NCI-H2107 treated with DMSO at 0.1 percent for 48 hours (cell line): Measurements from ENCODE around the gene ST8SIA6.
"Not testable (repeated sequence)": the region's sequence is repeated elsewhere in the genome, so short reads cannot be mapped to it uniquely, and the experiment has no call there.

Experiments used
- DNase-seq: peaks from one replicate; lab custom pipeline; 2025; ENCODE audit not compliant: unreplicated experiment; lab: John Stamatoyannopoulos, UW

ST8SIA6 gene

DNA sequence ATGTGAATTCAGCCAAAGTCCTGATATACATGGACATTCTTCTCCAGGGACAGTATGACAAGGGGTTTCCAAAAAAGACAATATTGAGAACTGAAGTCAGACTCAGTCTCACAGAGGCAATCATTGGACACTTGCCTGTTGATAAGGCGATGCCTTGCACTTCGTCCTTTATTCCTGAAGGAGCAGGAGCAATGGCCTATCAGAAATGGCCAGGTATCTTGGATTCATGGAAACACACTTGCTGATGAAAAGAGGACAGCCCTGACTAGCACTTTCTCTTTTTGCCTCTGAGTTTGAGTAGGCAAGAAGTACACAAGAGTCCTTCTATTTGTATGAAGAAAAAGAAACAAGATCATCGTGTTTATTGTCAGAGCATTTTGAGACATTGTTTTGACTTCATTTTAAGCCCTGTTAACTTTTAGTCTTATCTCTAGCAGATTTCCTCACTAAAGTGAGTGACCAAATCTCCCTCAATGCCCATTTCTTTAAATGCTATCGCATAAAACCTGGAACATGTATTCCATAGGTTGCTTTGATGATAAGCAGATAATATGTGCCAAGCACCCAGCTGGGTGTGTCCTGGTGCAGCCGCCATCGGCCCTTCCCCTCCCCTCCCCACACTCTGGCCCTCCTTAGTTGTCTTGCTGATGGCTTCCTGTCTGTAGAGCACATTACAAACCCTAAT is 26.6 kb downstream of the ST8SIA6 start:
- no peak for DNase-seq

DNA sequence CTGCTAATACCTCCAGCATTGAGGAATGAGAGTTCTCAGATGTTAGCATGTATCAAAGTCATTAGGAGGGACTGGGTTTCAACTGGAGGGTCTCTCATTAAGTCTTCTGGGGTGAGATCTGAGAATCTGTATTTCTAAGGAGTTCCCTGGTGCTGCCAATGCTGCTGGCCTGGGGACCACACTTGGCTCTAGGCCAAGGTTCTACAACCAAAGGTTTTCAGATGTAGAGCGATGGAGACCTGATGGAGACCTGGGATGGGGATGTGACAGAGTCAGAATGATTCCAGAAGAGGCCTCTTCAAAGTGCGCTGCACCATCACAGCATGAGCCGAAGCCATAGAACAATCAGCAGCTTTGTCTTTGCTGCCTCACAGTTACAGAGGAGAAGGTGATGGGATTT is 27.2 kb downstream of the ST8SIA6 start:
- no peak for DNase-seq

DNA sequence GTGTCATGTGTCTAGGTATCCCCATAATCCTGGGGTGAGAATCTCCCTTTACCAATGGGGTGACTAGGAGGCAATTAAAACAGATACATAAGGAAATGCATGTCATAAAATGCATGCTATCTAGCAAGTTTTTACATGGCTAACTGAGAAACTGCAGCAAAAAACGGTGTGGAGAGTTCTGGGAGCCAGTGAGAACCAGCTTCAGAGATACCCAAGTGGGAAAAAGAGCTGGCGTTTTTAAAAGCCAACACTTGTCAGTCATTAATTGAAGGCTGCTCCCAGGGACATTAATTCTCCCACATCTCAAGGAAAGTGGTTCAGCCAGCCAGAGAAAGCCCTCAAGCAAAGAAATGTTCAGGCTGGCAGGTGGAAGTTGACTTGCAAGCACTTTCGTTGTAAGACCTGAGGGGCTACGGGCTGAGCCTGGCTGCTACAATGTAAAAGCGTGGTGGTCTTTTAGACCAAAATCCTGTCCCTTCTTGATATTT is 28.1 kb downstream of the ST8SIA6 start:
- DNase-seq, result no peak

DNA sequence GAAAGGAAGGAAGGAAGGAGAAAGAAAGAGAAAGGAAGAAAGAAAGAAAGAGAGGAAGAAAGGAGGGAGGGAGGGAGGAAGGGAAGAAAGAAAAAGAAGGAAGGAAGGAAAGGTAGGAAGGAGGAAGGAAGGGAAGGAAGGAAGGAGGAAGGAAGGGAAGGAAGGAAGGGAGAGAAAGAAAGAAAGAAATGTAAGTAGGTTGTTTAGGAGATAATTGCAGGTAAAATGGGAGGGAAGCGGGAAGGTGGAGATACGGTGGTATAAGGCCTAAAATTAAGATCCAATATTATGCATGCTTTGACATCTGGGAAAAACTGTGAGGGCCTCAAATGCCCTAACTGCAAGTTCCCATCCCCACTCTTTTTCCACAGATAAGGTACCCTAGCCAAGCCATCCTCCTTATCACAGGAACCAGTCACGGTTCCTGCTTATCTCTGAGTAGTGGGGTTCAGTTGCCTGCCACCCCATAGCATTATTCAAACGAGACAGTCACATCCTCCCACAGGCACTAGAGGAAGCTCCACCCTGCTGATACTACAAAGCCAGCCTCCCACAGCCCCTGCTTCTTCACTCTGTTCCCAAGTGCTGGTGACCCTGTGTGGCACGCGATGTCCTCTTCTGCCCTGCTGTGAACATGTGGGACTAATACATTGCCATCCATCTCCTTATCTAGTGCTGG is 28.7 kb downstream of the ST8SIA6 start:
- DNase-seq, result no peak

DNA sequence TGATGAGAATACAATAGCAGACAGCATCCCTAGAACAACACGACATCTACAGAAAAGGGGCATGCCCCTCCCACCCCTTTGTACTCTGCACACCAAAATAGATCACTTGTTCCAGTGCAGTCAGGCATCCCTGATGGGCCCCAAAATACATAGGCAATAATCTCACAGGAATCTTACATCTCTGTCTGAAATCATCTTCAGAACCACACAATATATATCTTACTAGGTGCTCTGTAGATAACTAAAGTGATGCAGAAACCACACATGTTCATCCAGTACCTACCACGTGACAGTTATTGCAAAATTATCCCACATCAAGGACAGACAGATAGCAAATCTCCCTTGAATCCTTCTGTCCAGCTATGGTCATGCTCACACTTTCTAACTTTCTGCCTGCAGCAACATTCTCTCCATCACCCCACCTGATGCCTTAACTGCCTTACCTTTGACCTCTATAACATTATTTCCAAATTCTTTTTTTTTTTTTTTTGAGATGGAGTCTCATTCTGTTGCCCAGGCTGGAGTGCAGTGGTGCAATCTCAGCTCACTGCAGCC is 30.7 kb downstream of the ST8SIA6 start:
- no peak for DNase-seq

DNA sequence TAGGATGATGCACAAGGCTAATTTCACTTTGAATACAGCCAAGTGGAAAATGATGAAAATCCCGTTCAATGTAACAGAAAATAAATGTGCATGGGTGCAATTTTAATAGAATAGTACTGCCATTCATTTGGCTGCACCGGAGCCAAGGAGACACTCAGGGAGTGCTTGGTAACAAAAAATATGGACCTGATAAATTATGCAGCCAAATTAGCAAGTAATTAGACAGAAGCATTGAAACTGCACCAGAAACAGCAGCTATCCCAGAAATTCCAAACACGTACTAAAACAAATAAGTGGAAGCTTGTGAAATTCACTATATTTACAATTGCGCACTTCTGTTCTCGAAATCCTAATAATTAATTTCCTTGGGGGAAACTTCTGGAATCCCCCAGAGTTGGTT is 31.5 kb downstream of the ST8SIA6 start:
- DNase-seq, result no peak

DNA sequence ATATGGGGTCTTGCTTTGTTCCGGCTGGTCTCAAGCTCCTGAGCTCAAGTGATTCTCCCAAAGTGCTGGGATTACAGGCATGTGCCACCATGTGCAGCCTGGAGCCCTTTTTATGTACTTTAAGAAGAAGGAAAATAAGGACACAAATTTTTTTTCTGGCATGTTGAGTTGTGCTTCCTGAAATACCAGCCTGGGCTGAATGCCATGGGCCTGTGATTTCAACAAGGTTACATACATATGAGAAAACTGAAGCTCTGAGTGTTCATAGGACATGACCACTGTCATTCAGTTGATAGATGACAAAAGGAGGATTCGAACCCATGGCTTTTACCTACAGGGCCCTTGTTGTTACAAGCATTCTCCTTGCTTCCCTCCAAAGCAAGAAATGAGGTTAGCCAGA is 36.1 kb downstream of the ST8SIA6 start:
- no peak for DNase-seq

DNA sequence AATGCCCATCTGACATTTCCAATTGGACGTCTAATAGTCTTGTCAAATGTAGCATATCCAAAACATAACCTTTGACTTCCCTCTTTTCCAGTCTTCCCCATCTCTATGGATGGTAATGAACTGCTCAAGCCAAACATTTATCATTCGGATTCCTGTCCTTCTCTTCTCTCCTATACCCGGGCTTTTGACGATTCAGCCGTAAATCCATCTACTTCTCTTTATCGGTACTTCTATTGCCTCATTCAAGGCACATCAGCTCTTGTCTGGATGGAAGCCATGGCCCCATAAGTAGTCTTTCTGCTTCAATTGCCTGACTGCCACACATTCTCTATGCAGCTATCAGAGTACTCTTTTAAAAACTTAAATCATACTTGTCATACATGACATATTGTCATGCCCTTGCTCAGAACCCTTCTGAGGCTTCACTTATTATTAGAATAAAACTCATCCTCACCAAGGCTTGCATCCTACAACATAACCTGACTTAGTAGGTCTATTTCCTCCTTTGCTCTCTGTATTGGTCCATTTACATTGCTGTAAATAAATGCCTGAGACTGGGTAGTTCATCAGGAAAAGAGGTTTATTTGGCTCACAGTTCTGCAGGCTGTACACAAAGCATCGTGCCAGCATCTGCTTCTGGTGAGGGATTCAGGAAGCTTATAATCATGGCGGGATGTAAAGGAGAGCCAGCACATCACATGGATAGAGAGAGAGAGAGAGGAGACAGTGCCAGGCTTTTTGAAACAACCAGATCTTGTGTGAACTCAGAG is 37.8 kb downstream of the ST8SIA6 start:
- no peak for DNase-seq

DNA sequence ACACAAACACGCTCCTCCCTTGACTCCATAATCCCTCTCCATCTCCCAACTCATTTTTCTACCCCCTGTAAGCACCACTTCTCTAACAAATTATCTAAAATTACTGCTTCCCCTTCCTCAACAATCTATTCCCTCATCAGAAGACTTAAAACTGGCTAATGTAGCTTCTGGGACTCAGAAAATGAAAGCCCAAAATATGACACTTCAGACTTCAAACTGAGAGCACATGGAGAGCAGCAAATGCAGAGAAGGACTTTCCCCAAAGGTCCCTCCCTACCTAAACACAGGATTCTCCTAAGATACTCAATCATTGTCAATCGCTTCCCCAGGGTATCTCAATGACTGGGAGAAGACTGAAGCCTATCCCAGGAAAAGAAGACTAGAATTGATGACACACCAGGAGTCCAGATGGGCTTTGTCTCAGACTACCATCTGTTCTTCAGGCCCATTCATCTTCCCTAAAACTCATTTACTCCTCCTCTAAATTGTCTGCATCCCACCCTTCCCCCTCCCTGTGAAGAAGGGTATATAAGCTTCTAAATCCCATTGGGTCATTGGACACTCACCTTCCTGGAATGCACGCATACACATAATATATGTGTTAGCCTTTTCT is 39.2 kb downstream of the ST8SIA6 start:
- no peak for DNase-seq

DNA sequence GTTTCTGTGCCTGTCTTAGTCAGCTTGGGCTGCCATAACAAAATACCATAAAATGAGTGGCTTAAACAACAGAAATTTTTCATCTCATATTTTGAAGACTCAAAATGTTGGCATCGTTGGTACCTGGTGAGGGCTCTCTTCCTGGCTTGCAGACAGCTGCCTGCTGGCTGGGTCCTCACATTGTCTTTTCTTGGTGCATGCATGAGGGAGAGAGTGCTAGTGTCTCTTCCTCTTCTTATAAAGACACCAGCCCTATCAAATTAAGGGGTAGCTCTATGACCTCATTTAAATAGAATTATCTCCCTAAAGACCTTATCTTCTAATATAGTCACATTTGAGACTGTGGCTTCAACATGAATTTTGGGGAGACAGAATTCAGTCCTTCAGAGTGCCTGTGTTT is 39.9 kb downstream of the ST8SIA6 start:
- DNase-seq, result no peak

DNA sequence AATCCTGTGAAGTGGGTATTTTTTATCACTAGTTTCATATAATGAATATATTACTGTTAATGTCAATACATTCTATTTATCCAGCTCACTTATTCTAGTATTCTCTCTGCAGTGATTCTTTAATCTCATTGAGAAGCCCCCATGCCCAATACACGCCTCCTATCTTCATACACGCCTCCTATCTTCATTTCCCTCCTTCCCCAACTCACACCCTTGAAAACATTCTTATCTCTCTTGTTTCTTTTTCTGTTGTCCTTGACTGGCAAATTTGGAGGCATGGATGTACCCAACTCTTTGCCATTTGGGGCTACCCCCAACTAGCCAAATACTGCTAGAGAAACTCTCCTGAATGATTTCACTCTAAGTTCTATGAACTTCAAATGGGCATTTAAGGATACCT is 40.5 kb downstream of the ST8SIA6 start:
- DNase-seq, result no peak

DNA sequence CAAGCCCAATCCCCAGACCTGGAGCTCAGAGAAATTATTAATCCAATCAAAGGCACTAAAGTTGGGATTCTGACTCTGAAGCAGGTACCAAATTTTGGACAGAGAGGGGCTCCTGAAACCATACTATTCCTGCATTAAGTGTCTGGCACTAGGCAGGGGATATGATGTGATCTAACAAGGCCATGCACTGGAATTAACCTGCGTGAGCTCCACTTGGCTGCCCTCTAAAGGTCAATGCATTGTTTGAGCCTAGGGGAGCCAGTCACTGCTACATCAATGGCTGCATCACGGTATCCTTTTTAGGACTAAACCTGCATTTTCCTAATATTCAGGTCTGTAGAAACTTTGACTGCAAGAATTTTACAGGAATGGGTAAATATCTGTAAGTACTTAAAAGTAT is 42.1 kb downstream of the ST8SIA6 start:
- no peak for DNase-seq

DNA sequence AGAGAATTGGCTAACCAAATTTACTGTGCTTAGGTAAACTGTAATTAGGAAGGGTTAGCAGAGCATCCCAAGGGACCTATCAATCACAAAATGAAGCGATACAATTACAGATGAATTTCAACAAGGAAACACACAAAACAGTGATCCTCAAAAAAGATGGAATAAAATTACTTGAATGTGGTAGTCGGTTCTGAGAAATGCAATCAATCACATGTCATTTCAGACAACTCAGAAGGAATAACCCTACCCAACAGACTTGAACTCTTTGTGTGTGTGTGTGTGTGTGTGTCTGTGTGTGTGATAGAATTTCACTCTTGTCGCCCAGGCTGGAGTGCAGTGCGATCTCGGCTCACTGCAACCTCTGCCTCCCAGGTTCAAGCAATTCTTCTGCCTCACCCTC is 43.5 kb downstream of the ST8SIA6 start:
- DNase-seq, result no peak

DNA sequence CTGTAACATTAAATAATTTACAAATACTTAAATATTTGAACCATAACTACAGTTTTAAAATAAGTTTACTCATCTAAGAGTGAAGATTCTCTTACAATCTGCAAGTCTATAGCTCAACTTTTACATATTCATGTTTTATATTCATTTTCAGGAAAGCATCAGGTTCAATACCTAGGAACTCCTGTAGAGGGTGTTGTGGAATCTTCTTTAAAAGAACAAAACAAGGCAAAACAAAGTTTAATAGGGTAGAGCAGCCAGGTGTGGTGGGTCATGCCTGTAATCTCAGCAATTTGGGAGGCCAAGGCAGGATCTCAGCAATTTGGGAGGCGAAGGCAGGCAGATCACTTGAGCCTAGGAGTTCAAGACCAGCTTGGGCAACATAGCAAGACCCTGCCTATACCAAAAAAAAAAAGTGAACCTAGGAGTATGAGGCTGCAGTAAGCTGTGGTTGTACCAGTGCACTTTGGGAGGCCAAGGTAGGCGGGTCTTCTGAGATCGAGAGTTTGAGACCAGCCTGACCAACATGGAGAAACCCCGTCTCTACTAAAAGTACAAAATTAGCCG is 45.1 kb downstream of the ST8SIA6 start:
- DNase-seq, result no peak

DNA sequence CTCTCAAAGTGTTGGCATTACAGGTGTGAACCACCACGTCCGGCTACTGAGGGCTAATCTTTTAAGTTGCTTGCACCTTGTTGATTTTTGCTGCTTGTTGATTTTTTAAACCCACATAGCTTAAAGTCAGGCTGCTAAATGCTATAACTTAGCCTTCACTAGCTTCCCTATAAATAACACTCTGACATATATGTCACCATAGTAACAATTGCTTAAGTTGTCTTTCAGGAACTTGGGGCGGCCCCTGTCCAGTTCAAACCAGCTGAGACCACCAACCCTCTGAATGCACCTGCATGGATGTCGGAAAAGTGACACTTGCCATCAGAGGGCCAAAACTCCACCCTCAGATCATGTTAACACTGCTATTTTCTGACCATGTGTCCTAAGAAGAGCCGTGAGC is 47.3 kb downstream of the ST8SIA6 start:
- DNase-seq, result no peak

DNA sequence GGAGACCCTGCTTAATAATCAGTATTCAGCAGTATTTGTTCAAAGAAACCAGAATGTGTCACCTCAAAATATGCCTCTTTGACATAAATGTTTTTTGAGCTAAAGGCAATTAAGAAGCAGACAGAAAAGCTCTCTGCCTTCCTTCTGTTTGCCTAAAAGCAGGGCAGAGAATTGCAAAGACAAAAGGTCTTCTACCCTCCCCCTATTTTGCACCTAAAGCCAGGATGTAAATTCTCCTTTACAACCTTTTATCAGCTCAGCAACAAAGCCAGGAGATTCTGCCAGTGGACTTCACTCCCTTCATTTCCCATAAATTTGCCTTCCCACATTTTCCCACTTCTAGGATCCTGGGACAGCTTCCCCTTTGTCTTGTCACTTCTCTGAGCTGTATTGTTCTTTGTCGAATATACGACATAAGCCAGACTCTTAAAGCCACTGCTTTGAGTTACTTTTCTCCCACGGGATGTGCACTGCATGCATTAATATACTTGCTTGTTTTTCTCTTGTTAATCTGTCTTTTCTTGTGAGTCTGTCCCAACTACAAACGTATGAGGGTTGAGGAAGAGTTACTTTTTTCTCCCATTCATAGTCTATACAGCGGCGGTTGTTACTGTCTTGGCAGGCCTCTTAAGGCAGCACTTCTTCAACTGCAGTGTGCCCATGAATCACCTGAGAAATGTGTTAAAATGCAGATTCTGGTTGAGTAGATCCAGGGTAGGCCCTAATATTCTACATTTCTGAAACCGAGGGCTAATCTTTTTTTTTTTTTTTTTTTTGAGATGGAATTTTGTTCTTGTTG is 48.2 kb downstream of the ST8SIA6 start:
- DNase-seq, result no peak

DNA sequence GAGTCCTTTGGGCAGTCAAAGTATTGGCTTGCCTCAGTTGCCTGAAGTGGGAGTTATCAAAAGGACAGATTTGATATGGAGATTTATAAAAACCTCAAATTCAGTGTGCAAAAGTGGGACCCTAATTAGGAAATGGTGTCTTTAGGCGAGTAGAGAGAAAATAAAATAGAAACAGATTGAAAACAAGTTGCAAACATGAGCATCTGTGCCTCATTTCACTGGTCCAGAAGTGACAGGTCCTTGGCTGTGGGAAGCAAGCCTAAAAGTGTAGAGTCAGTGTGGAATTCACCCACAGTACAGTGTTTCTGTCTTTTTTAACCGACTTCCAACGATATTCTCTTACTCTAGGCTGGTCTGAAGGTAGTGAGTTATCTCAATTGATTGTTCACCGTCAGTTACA is 51.2 kb downstream of the ST8SIA6 start:
- DNase-seq, result no peak

DNA sequence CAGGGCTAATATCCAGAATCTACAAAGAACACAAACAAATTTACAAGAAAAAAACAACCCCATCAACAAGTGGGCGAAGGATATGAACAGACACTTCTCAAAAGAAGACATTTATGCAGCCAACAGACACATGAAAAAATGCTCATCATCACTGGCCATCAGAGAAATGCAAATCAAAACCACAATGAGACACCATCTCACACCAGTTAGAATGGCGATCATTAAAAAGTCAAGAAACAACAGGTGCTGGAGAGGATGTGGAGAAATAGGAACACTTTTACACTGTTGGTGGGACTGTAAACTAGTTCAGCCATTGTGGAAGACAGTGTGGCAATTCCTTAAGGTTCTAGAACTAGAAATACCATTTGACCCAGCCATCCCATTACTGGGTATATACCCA is 52.4 kb downstream of the ST8SIA6 start:
- DNase-seq, result not testable (repeated sequence)

DNA sequence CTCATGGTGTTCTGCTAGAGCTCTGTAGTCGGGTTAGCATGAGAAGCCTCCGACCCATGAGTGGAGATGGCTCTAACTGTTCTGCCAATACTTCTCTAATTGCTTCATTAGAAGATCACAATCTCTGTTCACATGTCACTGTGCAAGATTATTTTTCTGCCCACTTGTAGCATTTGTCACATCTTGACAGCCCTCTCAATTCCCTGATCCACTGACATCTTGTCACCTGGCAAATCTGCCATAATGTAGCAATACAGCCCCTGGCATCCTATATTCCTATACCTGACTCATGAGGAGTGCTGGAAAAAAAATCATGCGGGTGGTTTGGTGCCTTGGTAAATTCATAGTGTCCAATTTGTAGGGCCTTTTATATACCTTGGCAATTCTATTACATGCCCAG is 58.4 kb downstream of the ST8SIA6 start:
- DNase-seq, result no peak

DNA sequence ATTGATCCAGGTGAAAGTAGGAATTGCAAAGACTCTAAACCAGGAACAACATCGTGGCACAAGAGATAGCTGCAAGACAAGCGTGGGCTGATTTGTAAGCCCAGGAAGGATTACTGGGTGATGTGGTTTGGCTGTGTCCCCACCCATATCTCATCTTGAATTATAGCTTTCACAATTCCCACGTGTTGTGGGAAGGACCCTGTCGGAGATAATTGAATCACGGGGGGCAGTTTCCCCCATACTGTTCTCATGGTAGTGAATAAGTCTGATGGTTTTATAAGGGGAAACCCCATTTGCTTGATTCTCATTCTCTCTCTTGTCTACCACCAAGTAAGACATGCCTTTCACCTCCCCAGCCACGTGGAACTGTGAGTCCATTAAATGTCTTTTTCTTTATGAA is 59.5 kb downstream of the ST8SIA6 start:
- no peak for DNase-seq
